CD4-positive, alpha-beta T cell (primary cell): ENCODE data around the gene GRIA4. TPM values are rescaled to one million over a fixed set of nuclear protein-coding genes. Genes with fewer than 3 reads are reported as not detected.

Experiments used
- ATAC-seq: fragments of 200-7000 bp; cut with Tn5 transposase; one replicate; pipeline ENCODE4 v1.10.0; 2022; ENCODE audit warnings: mild to moderate bottlenecking; ENCODE audit not compliant: poor library complexity
- CTCF ChIA-PET: fragments of 350-600 bp; sonication (Branson Sonifier 250); formaldehyde crosslinking; loops from one replicate; lab custom pipeline; 2021; ENCODE audit warnings: antibody characterized with exemption, inconsistent platforms; lab: Charles Lee
- POLR2A ChIA-PET: fragments of 350-600 bp; sonication (Branson Sonifier 250); formaldehyde crosslinking; loops from one replicate; lab custom pipeline; 2021; ENCODE audit warnings: antibody characterized with exemption, inconsistent platforms; lab: Charles Lee
- DNase-seq, 14 experiments: peaks; one replicate each; pipeline ENCODE4 v3.0.0-alpha.2; 2013 to 2020; ENCODE audit warnings: mixed read lengths in 2 of 14
- H3K27ac ChIP-seq, 2 donors: one replicate each; pipeline versions ENCODE4 v1.5.1 to v1.7.0; 2013; ENCODE audit warnings: low read length in 2 of 2, low read depth in 1 of 2, mild to moderate bottlenecking in 1 of 2
- H3K27me3 ChIP-seq, 2 experiments: 1 replicate in 1 of 2; 2 replicates in 1 of 2; pipeline versions ENCODE4 v1.6.1 to v1.7.0; 2013; ENCODE audit warnings: low read length in 2 of 2, control low read depth in 1 of 2, mild to moderate bottlenecking in 1 of 2, moderate library complexity in 1 of 2; ENCODE audit not compliant: insufficient read depth in 2 of 2, control insufficient read depth in 1 of 2
- H3K36me3 ChIP-seq: one replicate; pipeline ENCODE4 v1.6.1; 2013; ENCODE audit warnings: low read length, control low read depth; ENCODE audit not compliant: insufficient read depth
- H3K4me1 ChIP-seq: one replicate; pipeline ENCODE4 v1.6.1; 2013; ENCODE audit warnings: low read length, control low read depth; ENCODE audit not compliant: insufficient read depth
- H3K4me3 ChIP-seq: one replicate; pipeline ENCODE4 v1.5.1; 2013; ENCODE audit warnings: mild to moderate bottlenecking, low read length, moderate library complexity
- H3K9me3 ChIP-seq, 2 experiments: 1 replicate in 1 of 2; 2 replicates in 1 of 2; pipeline versions ENCODE4 v1.6.1 to v1.7.0; 2013; ENCODE audit warnings: low read length in 2 of 2, mild to moderate bottlenecking in 2 of 2, control low read depth in 1 of 2, moderate library complexity in 1 of 2; ENCODE audit not compliant: control insufficient read depth in 1 of 2, insufficient read depth in 1 of 2
- H3K27ac Mint-ChIP-seq: one replicate; pipeline ENCODE4 v1.8.0; 2020; ENCODE audit warnings: mixed read lengths
- H3K27me3 Mint-ChIP-seq: one replicate; pipeline ENCODE4 v1.8.0; 2021; ENCODE audit warnings: mixed read lengths
- H3K36me3 Mint-ChIP-seq: one replicate; pipeline ENCODE4 v1.8.0; 2021; ENCODE audit warnings: low read depth, mixed read lengths
- H3K4me1 Mint-ChIP-seq: one replicate; pipeline ENCODE4 v1.8.0; 2021; ENCODE audit warnings: low read depth, mixed read lengths
- H3K4me3 Mint-ChIP-seq: one replicate; pipeline ENCODE4 v1.8.0; 2020; ENCODE audit warnings: mild to moderate bottlenecking, mixed read lengths
- H3K9me3 Mint-ChIP-seq: one replicate; pipeline ENCODE4 v1.8.0; 2020; ENCODE audit warnings: mixed read lengths
- CTCF ChIP-seq: fragments of 200-600 bp; IDR thresholded peaks from one replicate; pipeline ENCODE4 v1.8.0; 2022; ENCODE audit warnings: antibody characterized with exemption, mild to moderate bottlenecking
- intact Hi-C, 2 experiments: fragments of 100-400 bp; cut with DNase I in 1 of 2; cut with micrococcal nuclease in 1 of 2; formaldehyde crosslinking; loops; one replicate each; pipeline versions ENCODE4 v1.15.1 to v1.9.0; 2023 to 2025; cut with DNase I, micrococcal nuclease
- total RNA-seq, 174 experiments: library from RNA in 2 of 174; stranded (reverse) in 2 of 174; gene quantifications; one replicate each; pipeline ENCODE4 v1.2.3 and lab custom pipeline; 2021 to 2026

GRIA4 gene
- total RNA-seq, 2 experiments from 2014 or later, result not detected

GRCh38 chr11:105588001-105588400 lies 21.9 kb upstream of the GRIA4 start:
- DNase-seq, result no peak

GRCh38 chr11:105589346-105589745 lies 20.5 kb upstream of the GRIA4 start:
- no peaks in the 10 kb centered on the region for H3K4me1 ChIP-seq
- no peaks in the 10 kb centered on the region for H3K27me3 ChIP-seq
- TF ChIP-seq CTCF, result no peak
- no peak overlapping the region for H3K4me3 ChIP-seq
- Mint-ChIP-seq H3K4me1 (no peaks in the 10 kb centered on the region), H3K27me3 (no peaks in the 10 kb centered on the region), H3K27ac (no peak overlapping the region), H3K36me3 (no peaks in the 10 kb centered on the region), H3K4me3 (no peak overlapping the region), H3K9me3 (no peaks in the 10 kb centered on the region)
- no peaks in the 10 kb centered on the region for H3K9me3 ChIP-seq
- H3K27ac ChIP-seq, result no peak overlapping the region
- no peak for DNase-seq
- CTCF ChIA-PET, result no interaction called here
- POLR2A ChIA-PET, result no interaction called here
- no peaks in the 10 kb centered on the region for H3K36me3 ChIP-seq
- intact Hi-C loops, result no loop called here
- no peak for ATAC-seq

More at GRCh38 chr11:105588001-105588400, 21.9 kb upstream of the GRIA4 start:
- TF ChIP-seq CTCF, result no peak
- no peak overlapping the region for H3K27ac ChIP-seq
- no peaks in the 10 kb centered on the region for H3K9me3 ChIP-seq
- intact Hi-C loops, result no loop called here
- no peaks in the 10 kb centered on the region for H3K36me3 ChIP-seq
- no peaks in the 10 kb centered on the region for H3K9me3 Mint-ChIP-seq
- ChIA-PET CTCF (no interaction called here), POLR2A (no interaction called here)
- no peak overlapping the region for H3K4me3 ChIP-seq
- H3K27me3 ChIP-seq, result no peaks in the 10 kb centered on the region
- no peak overlapping the region for H3K4me3 Mint-ChIP-seq
- no peak overlapping the region for H3K27ac Mint-ChIP-seq
- no peaks in the 10 kb centered on the region for H3K4me1 Mint-ChIP-seq
- H3K36me3 Mint-ChIP-seq, result no peaks in the 10 kb centered on the region
- no peaks in the 10 kb centered on the region for H3K4me1 ChIP-seq
- no peak for ATAC-seq
- H3K27me3 Mint-ChIP-seq, result no peaks in the 10 kb centered on the region

GRCh38 chr11:105592035-105592434 lies 17.8 kb upstream of the GRIA4 start:
- Mint-ChIP-seq H3K9me3 (no peaks in the 10 kb centered on the region), H3K36me3 (no peaks in the 10 kb centered on the region), H3K27me3 (no peaks in the 10 kb centered on the region), H3K4me3 (no peak overlapping the region), H3K27ac (no peak overlapping the region), H3K4me1 (no peaks in the 10 kb centered on the region)
- DNase-seq (no peak), ATAC-seq (no peak)
- Histone ChIP-seq H3K27ac (no peak overlapping the region), H3K4me1 (no peaks in the 10 kb centered on the region), H3K36me3 (no peaks in the 10 kb centered on the region), H3K9me3 (no peaks in the 10 kb centered on the region), H3K27me3 (no peaks in the 10 kb centered on the region), H3K4me3 (no peak overlapping the region)
- intact Hi-C loops, result no loop called here
- TF ChIP-seq CTCF, result no peak
- ChIA-PET POLR2A (no interaction called here), CTCF (no interaction called here)
